ENCODE measurements around the gene KCNQ1.

The KCNQ1 gene

DNA sequence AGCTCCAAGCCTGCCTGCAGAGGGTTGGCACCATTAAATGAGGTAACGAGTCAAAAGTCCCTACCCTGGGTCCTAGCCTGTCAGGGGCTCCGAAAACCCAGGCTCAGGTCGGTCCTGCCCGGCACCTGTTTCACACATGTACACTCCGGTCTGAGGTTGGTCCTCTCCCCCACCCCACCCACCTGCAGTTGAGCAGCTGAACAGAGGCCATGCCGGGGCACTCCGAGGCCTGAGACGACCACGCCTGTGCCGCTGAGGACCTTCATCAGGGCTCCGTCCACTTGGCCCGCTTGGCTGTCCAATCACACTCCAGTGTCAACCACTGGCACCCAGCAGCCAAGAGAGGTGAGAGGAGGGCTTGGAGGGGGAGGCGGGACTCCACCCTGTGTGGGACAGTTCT lies 42.7 kb upstream of the KCNQ1 start:
- TF ChIP-seq, protein P1, sequence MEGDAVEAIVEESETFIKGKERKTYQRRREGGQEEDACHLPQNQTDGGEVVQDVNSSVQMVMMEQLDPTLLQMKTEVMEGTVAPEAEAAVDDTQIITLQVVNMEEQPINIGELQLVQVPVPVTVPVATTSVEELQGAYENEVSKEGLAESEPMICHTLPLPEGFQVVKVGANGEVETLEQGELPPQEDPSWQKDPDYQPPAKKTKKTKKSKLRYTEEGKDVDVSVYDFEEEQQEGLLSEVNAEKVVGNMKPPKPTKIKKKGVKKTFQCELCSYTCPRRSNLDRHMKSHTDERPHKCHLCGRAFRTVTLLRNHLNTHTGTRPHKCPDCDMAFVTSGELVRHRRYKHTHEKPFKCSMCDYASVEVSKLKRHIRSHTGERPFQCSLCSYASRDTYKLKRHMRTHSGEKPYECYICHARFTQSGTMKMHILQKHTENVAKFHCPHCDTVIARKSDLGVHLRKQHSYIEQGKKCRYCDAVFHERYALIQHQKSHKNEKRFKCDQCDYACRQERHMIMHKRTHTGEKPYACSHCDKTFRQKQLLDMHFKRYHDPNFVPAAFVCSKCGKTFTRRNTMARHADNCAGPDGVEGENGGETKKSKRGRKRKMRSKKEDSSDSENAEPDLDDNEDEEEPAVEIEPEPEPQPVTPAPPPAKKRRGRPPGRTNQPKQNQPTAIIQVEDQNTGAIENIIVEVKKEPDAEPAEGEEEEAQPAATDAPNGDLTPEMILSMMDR (IDR thresholded peaks at IDR 0.05; ENCODE audit: low read depth, low read length), result no peak
- Histone ChIP-seq H3K4me3 (ENCODE audit: low read depth, low read length) (no peak overlapping the region), H3K27me3 (no peaks in the 10 kb centered on the region), H3K36me3 (peaks cover 10% of the 10 kb centered on the region), H3K9me3 (no peaks in the 10 kb centered on the region), H3K4me1 (no peaks in the 10 kb centered on the region; the same call in 1 of the 2 replicates)
- DNase-seq, result no peak

DNA sequence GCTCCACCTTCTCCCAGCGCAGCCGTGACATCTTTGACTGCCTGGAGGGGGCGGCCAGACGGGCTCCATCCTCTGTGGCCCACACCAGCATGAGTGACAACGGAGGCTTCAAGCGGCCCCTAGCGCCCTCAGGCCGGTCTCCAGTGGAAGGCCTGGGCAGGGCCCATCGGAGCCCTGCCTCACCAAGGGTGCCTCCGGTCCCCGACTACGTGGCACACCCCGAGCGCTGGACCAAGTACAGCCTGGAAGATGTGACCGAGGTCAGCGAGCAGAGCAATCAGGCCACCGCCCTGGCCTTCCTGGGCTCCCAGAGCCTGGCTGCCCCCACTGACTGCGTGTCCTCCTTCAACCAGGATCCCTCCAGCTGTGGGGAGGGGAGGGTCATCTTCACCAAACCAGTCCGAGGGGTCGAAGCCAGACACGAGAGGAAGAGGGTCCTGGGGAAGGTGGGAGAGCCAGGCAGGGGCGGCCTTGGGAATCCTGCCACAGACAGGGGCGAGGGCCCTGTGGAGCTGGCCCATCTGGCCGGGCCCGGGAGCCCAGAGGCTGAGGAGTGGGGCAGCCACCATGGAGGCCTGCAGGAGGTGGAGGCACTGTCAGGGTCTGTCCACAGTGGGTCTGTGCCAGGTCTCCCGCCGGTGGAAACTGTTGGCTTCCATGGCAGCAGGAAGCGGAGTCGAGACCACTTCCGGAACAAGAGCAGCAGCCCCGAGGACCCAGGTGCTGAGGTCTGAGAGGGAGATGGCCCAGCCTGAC lies 41.7 kb upstream of the KCNQ1 start:
- TF ChIP-seq, protein P1 (IDR thresholded peaks at IDR 0.05; ENCODE audit: low read depth, low read length), result no peak
- Histone ChIP-seq H3K27me3 (no peaks in the 10 kb centered on the region), H3K4me3 (ENCODE audit: low read depth, low read length) (no peak overlapping the region), H3K36me3 (peaks cover 10% of the 10 kb centered on the region), H3K4me1 (no peaks in the 10 kb centered on the region; the same call in 1 of the 2 replicates), H3K9me3 (no peaks in the 10 kb centered on the region)
- no peak for DNase-seq

DNA sequence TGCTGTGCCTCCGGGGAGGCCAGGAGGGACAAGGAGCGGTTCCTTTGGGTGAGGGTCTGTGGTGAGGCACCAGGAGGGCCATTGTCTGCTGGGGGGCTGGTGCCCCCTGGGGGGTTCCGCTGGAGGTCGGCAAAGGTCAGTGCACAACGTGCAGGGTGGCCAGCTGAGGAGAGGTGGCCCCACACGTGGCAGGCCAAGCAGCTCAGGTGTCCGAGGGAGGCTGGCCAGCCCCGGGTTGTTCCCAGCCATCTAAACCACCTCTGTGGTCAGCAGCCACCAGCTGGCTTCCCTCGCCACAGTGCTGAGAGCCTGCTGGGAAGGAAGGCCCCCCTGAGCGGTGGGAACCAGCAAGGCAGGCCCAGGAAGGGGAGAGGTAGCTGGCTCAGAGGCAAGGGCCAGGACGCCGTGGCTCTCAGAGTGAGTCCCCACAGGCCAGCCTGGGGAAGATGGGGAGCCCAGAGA lies 40.0 kb upstream of the KCNQ1 start:
- Histone ChIP-seq H3K4me1 (peaks cover 9% of the 10 kb centered on the region), H3K36me3 (peaks cover 10% of the 10 kb centered on the region), H3K27me3 (no peaks in the 10 kb centered on the region), H3K9me3 (no peaks in the 10 kb centered on the region), H3K4me3 (ENCODE audit: low read depth, low read length) (no peak overlapping the region)
- TF ChIP-seq, protein P1 (IDR thresholded peaks at IDR 0.05; ENCODE audit: low read depth, low read length), result no peak
- DNase-seq, result no peak

DNA sequence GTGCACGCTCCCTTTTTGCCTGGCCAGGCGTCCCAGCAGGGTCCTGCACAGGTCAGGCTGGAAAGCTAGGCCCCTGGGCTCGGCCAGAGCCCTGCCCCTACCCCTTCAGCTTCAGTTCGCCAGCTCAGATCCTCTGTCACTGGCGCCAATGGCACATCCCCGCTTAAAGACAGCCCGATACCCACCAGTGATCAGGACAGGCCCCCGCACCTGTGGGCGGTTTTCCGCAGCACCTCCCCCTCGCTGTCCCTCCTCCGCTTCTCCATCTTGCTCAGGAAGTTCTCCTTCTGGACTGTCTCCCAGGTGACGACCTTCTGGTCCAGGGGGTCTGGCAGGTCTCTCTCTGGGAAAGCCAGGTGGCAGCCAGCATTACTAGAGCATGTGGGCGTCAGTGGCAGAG lies 38.4 kb upstream of the KCNQ1 start:
- Histone ChIP-seq H3K27me3 (no peaks in the 10 kb centered on the region), H3K9me3 (no peaks in the 10 kb centered on the region), H3K4me3 (ENCODE audit: low read depth, low read length) (no peak overlapping the region), H3K4me1 (peaks cover 14% of the 10 kb centered on the region), H3K36me3 (peaks cover 10% of the 10 kb centered on the region)
- TF ChIP-seq, protein P1 (IDR thresholded peaks at IDR 0.05; ENCODE audit: low read depth, low read length), result no peak
- no peak for DNase-seq

DNA sequence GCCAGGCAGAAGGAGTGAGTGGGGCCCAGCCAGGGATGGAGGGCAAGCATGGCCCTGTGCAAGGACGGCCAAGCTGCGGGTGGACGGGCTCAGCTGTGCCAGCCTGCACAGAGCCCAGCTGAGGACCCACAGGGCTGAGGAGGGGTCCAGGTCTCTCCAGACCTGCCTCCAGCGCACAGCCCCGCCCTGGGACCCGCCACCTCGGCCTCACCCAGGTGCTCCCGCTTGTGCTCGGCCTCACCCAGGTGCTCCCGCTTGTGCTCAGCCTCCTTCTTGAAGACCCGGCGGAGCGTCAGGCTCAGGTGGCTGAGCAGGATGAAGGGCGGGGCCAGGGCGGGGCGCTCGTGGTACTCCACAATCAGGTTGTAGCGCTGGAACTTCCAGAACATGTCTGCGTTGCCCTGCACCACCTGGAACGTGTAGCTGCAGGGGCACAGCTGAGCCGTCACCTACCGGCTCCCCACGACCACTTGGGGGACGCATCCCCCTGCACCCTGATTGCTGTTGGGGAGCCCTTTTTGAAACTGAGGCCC lies 37.9 kb upstream of the KCNQ1 start:
- TF ChIP-seq, protein P1 (IDR thresholded peaks at IDR 0.05; ENCODE audit: low read depth, low read length), result no peak
- DNase-seq, result no peak
- no peaks in the 10 kb centered on the region for H3K9me3 ChIP-seq
- no peaks in the 10 kb centered on the region for H3K27me3 ChIP-seq
- H3K4me3 ChIP-seq (ENCODE audit: low read depth, low read length), result no peak overlapping the region
- H3K36me3 ChIP-seq, result peaks cover 10% of the 10 kb centered on the region
- H3K4me1 ChIP-seq, result peaks cover 14% of the 10 kb centered on the region

DNA sequence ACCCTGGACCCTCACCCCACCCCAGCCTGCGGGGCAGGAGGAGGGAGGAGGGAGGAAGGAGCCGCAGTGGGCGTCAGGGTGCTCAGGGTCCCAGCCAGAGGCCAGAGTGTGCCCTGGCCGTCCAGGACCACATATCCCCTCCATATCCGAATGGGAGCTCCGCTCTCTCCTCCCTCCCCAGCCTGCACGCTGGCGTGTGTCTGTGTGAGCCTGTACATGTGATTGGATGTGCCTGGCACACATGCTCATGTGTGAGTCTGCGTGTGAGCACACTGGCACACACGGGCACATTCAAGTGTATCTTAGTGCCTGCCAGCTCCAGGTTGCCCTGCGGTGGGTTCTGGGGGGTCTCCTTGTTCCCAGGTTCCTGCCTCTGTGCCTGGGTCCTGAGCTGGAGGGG lies 36.1 kb upstream of the KCNQ1 start:
- H3K4me3 ChIP-seq (ENCODE audit: low read depth, low read length), result no peak overlapping the region
- H3K4me1 ChIP-seq, result peaks cover 14% of the 10 kb centered on the region
- no peak for DNase-seq
- no peaks in the 10 kb centered on the region for H3K27me3 ChIP-seq
- no peaks in the 10 kb centered on the region for H3K9me3 ChIP-seq
- H3K36me3 ChIP-seq, result no peaks in the 10 kb centered on the region
- TF ChIP-seq, protein P1 (IDR thresholded peaks at IDR 0.05; ENCODE audit: low read depth, low read length), result no peak

Measured in BE2C (cell line).